Erythroblast (primary cell): Measurements from ENCODE around the gene ZNF358.

Experiments used
- GATA1 ChIP-seq: IDR thresholded peaks from 2 replicates; pipeline ENCODE4 v1.6.1; 2011; ENCODE audit warnings: low read depth, mild to moderate bottlenecking, control low read depth, low read length, moderate library complexity
- POLR2A ChIP-seq: IDR thresholded peaks from 2 replicates; pipeline ENCODE4 v1.6.1; 2011; ENCODE audit warnings: mild to moderate bottlenecking, low read length

DNA sequence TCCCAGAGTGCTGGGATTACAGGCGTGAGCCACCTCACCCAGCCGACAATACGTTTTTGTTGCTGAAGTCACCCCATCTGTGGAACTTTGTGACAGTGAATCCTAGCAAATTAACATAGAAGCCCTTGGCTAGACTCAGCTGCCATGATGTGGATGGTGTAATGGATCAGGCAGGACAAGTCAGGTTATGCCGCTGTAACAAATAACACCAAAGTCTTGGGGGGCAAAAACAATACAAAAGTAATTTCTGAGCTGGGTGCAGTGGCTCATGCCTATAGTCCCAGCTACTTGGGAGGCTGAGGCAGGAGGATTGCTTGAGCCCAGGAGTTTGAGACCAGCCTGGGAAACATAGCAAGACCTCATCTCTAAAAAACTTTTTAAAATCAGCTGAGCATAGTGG lies 49.0 kb downstream of the ZNF358 start:
- TF ChIP-seq POLR2A, result no peak
- TF ChIP-seq GATA1, result no peak
